GM23338 (cell line): ENCODE data around the gene SF3B2.

Experiments
- CREB1 ChIP-seq: fragments of 250-450 bp; sonication (Bioruptor Pico); IDR thresholded peaks from 2 replicates; pipeline ENCODE4 v1.5.0; 2020; ENCODE audit warnings: low read depth, mild to moderate bottlenecking, moderate library complexity
- CTCF ChIP-seq, 2 experiments: fragments of 200-600 bp in 1 of 2; sonication (generic) in 1 of 2; conservative IDR thresholded peaks; 2 replicates each; pipeline versions ENCODE4 v1.5.1 to v1.6.1; 2016 to 2017; ENCODE audit warnings: antibody characterized with exemption in 2 of 2, low read depth in 2 of 2, mild to moderate bottlenecking in 2 of 2, moderate library complexity in 1 of 2
- EZH2 ChIP-seq: fragments of 200-600 bp; sonication (generic); IDR thresholded peaks from one replicate; pipeline ENCODE4 v1.8.0; 2017; ENCODE audit warnings: antibody characterized with exemption, mild to moderate bottlenecking, low read depth; ENCODE audit not compliant: unreplicated experiment
- EZH2phosphoT487 ChIP-seq: fragments of 200-600 bp; sonication (generic); IDR thresholded peaks from one replicate; pipeline ENCODE4 v1.8.1; 2018; ENCODE audit warnings: antibody characterized with exemption; ENCODE audit not compliant: unreplicated experiment
- NANOG ChIP-seq: IDR thresholded peaks from 2 replicates; pipeline ENCODE4 v1.6.1; 2016; ENCODE audit warnings: antibody characterized with exemption, borderline replicate concordance
- POLR2AphosphoS5 ChIP-seq: IDR thresholded peaks from 2 replicates; pipeline ENCODE4 v1.6.1; 2016; ENCODE audit warnings: antibody characterized with exemption, low read depth

DNA sequence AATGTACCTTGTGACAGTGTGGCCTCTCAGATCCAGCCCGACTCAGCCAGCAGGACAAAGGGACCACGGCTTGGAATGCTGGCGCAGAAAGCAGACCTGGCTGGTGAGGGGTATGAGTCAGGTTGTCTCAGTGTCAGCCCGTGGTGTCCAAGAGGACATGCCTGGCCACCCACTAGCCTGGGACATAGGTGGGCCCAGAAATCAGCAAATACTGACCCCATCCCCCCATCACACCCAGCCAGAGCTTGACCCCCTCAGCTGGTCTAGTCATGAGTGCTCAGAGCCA is 45.3 kb upstream of the SF3B2 start:
- TF ChIP-seq CTCF (conservative IDR thresholded peaks at IDR 0.05; ENCODE audit: low read depth in 2 of 2) = no peak
- no peak for TF ChIP-seq EZH2phosphoT487
- no peak for TF ChIP-seq EZH2
- TF ChIP-seq POLR2AphosphoS5 = no peak
- no peak for TF ChIP-seq NANOG
- no peak for TF ChIP-seq CREB1
